NCI-H146 treated with DMSO at 0.1 percent for 48 hours (cell line): ENCODE measurements around the gene WASL.
"Not testable (repeated sequence)": the region's sequence is repeated elsewhere in the genome, so short reads cannot be mapped to it uniquely, and the experiment has no call there.

ENCODE experiments used
- DNase-seq: peaks from one replicate; lab custom pipeline; 2025; ENCODE audit not compliant: unreplicated experiment; lab: John Stamatoyannopoulos, UW

The WASL gene

DNA sequence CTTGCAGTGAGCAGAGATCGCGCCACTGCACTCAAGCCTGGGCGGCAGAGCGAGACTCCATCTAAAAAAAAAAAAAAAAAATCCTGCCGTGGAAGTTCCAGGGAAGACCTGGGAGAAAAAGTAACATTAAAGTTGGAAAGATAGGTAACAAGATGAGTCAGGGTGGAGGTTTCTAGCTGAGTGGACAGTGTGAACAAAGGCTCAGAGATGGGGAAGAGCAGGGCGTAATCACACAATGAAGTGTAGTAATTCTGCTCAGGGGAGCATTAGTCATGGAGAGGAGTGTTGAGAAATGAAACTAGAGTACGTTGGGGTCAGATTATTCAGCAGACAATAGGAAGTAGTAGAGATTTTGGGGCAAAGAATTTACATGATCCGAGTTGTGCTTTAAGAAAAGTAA is 21.6 kb upstream of the WASL start:
- no peak for DNase-seq

DNA sequence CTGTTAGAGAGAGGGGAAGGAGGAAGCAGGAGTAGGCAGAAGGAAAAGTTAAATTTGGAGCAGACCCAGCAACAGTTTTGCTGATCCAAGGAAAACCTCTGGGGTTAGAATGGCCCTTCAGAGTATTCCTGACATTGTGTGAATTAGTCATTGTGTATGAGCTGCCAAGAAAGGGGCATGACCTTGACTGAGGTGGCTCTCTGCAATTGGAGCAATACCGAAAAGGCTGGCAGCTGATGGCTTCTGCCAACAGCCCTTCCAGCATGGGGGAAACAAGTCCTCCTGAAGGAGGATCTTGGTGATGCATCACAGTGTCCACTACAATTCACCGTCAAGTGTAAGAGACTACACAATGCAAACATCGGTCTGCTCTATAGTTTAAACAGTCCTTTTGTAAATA is 20.6 kb upstream of the WASL start:
- peak; percentile 11 for DNase-seq

DNA sequence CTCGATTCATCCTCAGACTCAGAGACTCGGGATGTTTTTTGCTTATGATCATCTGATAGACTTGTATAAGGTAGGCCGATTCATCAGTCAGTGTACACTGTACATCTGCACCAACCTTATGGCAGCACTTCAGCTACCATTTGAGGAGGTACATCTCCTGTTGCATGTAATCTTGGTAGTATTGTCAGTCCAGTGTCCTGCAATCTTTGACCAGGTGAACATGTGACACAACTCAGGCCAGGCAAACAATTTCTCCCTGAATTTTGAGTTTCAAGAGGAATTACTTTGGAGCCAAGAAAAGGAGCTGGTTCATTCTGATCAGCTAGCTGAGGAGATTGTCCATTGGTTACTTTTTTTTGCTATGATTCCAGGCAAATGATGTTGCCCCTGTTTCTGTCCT is 19.7 kb upstream of the WASL start:
- no peak for DNase-seq

DNA sequence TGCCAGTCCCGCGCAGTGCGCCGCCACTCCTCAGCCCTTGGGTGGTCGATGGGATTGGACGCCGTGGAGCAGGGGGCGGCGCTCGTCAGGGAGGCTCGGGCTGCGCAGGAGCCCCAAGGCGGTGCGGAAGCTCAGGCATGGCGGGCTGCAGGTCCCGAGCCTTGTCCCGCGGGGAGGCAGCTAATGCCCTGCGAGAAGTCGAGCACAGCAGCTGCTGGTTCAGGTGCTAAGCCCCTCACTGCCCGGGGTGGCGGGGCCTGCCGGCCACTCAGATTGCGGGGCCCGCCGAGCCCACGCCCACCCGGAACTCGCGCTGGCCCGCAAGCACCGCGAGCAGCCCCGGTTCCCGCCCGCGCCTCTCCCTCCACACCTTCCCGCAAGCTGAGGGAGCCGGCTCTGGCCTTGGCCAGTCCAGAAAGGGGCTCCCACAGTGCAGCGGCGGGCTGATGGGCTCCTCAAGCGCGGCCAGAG is 14.4 kb upstream of the WASL start:
- no peak for DNase-seq

DNA sequence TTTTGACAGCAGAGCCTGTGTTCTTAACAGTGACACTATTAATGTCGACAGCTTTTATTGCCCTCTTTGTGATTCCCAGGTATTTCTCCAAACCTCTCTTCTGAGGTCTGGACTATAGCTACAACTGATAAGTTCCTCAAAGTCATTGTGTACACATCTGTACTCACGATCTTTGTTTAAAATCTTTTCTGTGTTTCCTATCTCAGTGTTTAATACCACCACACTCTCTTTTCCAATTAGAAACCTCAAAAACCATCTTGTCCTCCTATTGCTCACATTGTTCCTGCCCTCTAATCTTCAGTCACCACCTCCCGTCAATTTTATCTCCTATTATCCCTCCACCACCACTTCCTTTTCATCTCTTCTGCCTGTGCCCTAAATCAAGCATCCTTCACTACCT is 12.9 kb upstream of the WASL start:
- no peak for DNase-seq

DNA sequence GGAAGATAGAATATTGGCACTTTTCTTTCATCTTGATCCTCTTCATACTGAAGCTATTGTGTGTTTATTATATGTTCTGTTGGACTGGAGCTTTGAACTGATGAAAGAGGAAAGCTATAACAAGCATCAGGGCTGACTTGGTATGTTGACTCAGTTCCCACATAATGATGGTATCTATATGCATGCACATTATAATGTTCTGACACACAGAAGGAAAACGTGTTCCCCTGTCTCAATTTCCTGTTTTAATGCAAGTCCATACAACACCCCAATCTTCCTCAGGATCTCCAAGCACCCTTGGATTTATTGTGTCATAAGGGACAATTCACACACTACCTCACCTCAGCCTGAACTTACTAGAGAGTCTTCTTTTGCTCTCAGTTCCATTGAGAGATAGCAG is 8.3 kb upstream of the WASL start:
- DNase-seq, result no peak

DNA sequence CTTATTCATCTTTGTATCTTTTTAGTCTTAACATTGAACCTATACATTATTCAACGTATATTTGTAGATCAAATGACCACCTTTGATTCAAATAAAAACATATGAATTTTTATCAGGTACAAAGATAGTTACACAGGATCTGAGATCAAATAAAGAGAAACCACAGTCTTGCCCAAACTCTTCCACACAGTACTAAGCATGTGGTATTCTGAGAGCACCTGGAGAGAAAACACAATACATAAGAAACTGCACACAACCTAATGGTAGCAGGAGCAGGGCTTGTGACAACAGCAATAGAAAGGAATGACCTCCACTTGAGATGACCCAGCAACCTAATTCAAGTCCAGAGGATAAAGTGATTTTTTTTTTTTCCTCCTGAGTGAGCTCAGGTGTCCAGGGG is 6.5 kb upstream of the WASL start:
- DNase-seq, result no peak

DNA sequence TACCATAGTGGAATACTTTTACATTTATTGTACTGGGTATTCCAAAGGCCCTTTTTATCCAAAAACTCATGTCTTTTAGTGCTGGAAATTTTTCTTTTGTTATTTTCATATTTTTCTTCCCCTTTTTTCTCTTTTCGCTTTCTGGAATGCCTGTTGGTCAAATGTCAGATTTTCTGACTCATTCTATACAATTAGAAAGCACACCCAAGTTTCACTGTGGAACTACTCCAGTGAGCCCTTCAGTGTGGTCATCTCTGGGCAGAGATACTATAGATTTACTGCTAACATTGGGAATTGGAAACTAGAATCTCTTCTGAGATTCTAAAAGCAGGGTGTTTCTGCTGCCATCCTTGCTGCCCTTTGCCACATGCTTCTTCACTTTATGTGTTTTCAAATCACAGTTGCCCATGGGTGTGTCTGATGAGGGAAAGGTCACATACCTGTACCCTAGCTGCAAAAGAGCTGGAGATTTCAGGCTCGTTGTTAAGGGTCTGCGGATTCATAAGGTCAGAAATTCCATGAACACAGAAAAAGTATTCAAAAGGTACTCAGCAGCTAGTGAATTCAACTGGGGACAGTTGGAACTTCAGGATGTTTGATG is 5.6 kb upstream of the WASL start:
- no peak for DNase-seq

DNA sequence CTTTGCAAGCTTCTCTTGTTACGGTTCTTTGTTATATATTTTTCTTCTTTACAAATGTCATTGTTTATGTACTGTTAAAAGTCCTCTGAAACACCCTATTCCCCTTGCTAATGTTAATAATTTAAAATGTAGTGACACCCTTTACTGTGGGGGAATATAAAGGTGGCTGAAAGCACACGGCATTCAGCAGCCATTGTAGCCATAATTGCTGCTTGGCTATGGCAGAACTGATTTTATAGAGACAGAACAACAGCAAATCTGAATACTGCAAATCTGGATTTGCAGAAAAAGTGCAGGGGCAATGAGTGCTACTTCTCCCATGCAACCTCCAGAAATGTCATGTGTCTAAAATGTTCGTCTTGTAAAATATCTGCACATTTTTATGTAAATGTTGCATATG is 3.7 kb upstream of the WASL start:
- no peak for DNase-seq

DNA sequence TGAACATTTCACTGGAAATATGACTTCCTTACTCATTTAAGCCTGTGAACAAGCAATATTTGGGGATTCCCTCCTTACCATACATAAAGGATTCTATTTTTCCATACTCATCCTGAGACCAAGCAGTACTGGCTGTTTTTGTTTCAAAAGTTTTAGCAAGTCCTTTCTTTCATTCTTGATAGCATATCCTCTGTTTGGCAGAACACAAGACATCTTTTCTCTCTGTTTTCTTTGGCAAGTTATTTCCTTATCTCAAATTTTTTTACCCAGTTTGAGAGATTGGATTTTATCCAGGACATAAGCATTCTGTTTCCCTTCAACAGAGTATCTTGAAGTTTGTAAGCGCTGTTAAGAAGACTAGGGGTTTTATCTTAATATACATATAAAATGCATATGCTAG is 3.0 kb upstream of the WASL start:
- DNase-seq, result no peak

DNA sequence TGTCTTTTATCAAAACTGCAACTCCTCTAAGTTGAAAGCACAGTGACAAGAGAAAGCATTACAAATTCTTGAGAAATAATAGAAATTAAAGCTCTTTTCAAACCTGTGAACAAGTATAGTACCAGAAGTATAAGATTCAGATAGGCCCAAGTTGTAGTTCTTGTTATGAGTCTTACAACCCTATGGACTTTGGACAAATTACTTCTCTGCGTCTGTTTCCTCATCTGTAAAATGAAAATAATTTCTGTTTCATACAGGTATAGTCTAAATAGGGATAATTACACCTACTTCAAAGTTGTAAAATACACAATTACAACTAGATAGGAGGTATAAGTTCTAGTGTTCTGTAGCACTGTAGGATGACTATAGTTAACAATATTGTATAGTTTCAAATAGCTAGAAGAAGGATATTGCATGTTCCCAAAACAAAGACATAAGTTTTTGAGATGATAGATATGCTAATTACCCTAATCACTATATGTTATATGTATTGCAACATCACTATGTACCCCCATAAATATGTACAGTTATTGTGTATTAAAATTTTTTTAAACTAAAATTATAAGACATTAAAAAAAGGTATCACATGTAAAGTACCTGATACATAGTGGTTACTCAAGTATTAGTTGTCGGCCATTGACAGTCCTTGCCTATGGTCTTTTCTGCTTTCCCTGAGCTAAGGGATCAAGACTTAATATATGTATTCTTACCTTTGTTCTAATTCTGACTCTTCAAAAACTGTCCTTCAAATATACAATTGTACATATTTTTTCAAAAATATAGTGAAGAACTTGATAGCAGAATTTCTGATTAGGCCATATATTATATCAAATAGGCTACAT is 1.8 kb upstream of the WASL start:
- no peak for DNase-seq

DNA sequence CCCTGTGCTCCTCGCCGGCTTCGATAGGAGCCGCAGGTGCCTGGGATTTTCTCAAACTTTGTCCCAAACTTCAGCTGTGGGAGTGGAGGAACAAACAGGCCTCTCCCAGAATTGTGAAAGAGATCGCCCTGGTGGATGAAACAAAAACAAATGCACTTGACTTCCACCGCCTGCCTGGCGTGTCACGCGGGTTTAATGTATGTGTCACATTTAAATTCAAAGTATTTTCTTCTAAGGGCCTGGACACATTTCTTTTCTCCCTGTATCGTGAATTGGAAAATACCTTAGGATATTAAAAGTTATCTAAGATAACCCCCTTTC is 694 bp upstream of the WASL start:
- DNase-seq, result peak; percentile 60

DNA sequence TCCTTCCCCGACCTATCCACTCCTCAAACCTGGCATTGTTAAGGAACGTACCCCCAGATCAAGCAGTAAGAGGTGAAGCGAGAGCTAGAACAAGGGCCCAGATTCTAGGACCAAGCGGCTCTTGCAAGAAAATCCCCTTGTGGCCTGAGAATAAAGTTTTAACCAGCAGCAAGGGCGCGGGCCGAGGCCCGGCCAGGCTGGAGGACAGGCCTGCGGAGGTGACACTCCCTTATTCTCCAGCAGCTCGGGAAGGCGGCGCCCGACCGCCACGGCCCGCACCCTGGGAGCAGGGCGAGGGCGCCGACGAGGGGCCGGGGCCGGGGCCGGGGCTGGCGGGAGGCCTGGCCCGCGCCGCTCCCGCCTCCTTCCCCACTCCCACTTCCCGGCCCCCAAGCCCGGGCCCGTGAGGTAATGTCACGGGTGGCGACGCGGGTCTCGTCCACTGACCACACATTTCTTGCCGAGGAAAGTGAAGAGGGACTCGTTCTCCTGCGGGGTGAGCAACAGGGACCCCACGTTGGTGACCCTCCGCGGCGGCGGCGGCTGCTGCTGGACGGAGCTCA is 551 bp downstream of the WASL start:
- DNase-seq, result no peak

DNA sequence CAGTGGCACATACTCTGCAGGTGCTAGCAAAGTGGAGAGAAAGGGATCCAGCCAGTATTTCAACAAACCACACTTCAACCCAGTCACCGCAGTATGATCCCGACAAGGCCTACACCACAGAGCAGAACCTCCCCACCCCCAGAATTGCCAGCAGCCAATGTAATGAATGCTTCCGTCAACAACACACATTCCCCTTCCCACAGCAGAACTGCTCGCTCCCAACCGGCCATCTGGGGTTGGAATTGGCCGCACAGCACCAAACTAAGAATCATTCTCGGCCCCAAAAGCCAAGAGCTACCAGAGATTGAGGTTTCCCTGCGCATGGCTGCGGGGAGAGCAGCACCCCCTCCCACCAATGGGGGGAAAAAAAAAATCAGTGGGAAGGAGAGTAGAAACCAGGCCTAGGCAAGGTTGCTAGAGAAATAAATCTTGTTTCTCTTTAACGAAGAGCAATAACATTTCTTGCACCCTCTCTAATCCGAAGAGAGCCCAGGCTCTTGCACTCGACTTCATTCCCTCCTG is 1.1 kb downstream of the WASL start:
- DNase-seq, result peak; percentile 45

DNA sequence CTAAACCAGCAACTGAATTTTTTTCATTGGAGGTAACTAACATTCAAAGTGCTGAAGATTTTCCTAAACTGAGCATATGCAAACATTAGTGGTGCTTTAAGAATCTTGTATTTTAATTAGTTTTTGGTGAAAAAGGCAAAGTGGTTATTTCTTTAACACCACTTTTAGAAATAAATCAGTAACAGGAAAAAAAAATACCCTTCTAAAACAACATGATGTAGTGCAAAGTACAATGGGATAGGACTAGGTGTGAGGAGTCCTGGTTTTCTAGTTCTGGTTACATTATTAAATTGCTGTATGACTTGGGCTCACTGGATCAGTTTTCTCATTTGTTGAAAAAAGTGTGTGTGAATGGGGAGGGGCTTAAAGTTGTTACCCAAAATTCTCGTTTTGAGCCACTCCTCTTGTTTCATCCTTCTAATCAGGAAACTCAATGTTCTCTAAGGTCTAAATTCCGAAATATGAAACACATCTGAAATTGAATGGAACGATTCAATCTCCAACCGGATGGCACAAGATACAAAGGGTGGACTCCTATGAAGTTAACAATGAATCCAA is 1.8 kb downstream of the WASL start:
- DNase-seq, result no peak

DNA sequence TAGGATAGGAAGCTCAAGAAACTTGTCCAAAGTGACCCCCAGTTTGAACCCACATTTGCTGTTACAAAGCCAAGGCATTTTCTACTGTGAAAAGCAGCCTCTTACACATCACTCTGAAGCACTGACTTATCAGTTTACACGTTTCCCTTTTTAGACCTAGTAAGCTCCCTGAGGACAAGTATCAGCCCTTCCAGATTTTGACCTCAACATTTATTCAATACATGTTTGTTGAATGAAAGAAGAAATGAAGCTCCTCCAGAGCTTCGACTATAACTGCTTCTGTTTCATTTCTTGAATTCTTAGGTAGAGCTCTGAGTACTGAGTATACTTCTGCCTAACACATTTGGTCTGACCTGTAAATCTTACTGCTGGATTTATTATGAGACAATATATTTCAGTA is 2.7 kb downstream of the WASL start:
- no peak for DNase-seq

DNA sequence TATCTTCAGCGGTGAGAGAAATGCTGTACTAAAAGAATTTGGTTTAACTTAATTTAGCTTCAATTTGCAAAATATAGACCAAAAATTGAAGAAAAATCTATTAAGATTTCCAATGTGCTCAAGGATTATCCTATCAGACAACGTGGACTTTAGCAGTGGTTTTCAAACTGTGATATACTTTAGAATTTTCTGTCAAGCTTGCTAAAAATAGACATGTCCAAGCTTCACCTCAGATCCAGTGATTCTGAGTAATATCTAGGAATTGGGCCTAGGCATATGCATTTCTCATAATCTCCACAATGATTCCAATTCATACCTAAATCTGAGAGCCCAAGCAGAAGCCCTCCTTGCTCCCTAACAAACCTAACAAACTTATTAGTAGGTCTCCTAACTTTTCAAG is 3.4 kb downstream of the WASL start:
- DNase-seq, result no peak

DNA sequence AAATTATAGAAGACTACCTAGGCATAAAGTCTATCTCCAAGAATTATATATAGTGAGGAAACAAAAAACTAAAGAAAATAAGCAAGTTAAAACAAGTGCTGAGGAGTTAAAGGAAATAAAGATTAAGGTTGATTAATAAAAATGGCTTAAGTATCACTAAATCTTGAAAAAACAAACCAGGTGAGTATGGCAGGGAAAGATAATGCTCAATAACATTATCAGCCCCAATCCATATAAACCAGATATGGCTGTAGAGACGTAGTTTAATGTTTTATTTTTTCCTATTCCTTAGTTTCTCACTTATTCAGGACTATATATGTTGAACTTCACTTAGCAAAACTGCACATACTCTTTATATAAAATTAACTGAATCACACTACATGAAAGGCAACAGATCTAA is 4.4 kb downstream of the WASL start:
- DNase-seq, result no peak

DNA sequence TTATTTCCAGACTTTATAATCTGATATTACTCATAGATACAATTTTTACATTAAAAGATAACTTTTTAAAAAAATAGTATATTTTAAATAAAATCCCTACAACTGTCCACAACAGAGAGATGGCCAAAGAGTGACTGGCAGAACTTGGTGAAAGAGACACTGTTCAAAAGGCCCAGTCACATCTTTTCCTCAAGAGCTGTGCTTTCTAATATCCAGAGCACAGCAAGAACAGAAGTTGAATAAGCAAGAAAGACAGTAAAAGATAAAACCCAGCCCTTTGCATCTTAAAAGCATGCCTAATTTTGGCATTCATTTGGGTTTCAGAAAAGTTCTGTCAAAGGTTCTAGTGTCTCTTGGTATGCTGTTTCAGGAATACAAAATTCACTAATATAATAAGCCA is 6.9 kb downstream of the WASL start:
- DNase-seq, result no peak

DNA sequence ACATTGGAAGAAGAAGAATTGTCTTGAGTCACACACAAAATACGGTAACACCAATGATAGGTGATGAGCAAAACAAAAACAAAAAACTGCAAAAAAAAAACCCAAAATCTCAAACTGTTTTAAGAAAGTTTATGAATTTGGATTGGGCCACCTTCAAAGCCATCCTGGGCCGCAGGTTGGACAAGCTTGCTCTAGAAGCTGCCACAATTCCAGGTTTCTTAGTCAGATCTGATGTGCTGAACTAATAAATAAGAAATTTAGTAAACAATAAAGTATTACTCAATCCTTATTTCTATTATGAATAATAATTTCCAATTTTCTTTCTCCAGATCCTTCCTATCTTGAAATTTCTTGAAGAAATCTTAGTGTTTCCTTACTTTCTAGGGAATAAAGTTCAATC is 10.0 kb downstream of the WASL start:
- no peak for DNase-seq

DNA sequence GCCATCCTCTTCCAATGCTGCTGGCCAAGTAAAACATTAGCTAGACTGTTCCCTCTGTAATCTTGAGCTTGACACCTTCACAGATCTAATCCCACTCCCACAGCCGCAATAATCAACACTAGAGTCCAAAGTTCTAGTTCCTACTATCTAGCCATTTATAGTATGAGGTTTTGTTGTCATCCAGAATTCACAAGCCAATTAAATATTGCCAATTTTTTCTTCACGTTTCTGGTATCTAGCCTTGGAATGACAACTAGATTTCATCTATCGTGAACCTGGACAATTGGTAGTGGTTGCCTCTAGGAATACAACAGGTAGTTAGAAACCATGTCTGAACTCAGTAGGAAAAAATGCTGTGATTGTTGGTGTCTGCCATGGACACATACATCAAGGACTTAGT is 10.4 kb downstream of the WASL start:
- DNase-seq, result no peak

DNA sequence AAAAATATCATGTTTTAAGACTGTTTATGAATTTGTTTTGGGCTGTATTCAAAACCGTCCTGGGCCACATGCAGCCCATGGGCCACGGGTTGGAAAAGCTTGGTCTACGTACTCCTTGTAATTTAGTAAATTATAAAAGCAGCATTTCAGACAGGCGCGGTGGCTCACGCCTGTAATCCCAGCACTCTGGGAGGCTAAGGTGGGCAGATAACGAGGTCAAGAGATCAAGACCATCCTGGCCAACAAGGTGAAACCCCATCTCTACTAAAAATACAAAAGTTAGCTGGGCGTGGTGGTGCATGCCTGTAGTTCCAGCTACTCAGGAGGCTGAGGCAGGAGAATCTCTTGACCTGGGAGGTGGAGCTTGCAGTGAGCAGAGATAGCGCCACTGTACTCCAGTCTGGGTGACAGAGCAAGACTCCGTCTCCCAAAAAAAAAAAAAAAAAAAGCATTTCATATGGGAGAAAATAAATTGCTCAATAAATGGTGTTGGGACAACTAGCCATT is 11.6 kb downstream of the WASL start:
- DNase-seq, result not testable (repeated sequence)
